Measurements from ENCODE around the gene VWDE.

GRCh38 chr7:12378389-12378788 is 25.3 kb downstream of the VWDE start:
- TF ChIP-seq CTCF (IDR thresholded peaks at IDR 0.05; ENCODE audit: extremely low read depth in 1 of 2, insufficient read depth in 1 of 2, low read depth in 1 of 2, low read length in 2 of 2) (no peak), POLR2AphosphoS5 (IDR thresholded peaks at IDR 0.05; ENCODE audit: insufficient read depth, low read depth, low read length) (no peak), EZH2 (IDR thresholded peaks at IDR 0.05; ENCODE audit: borderline replicate concordance, low read depth, low read length, severe bottlenecking) (no peak), POLR2A (IDR thresholded peaks at IDR 0.05; ENCODE audit: low read depth, low read length) (no peak)
- TF ChIP-seq, protein P1, sequence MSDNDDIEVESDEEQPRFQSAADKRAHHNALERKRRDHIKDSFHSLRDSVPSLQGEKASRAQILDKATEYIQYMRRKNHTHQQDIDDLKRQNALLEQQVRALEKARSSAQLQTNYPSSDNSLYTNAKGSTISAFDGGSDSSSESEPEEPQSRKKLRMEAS (IDR thresholded peaks at IDR 0.05; ENCODE audit: insufficient read depth, insufficient read length), result no peak
